ENCODE results near the gene TACC2.

GRCh38 chr10:122127943-122128342 lies 139.0 kb downstream of the TACC2 start:
- no peak for TF ChIP-seq CTCF (IDR thresholded peaks at IDR 0.05)
- TF ChIP-seq POLR2A (IDR thresholded peaks at IDR 0.05): no peak

All from lower leg skin (tissue), 3 donors.